Measurements from ENCODE around the gene ETV4. TPM values are rescaled to one million over a fixed set of nuclear protein-coding genes. Genes with fewer than 3 reads are reported as not detected.
A peak's percentile ranks its signal among the peaks of the same experiment; 100 is the strongest.

ETV4 gene
- total and polyA plus RNA-seq, 2 of the 13 experiments (the other 11 are each of a cell fraction or from before 2014, with no cell fraction given), result 128 to 330 TPM

GRCh38 chr17:43483674-43484551, 62.2 kb downstream of the ETV4 start, which contains the start of gene DHX8 (continued):
- TF ChIP-seq MAZ (IDR thresholded peaks at IDR 0.05; ENCODE audit: borderline replicate concordance, low read depth, low read length) (peak; percentile 48; the same call in 1 of the 2 replicates), MAZ (CRISPR knock-in tag; IDR thresholded peaks at IDR 0.05; ENCODE audit: low read depth) (peak; percentile 92), DR1 (CRISPR knock-in tag; IDR thresholded peaks at IDR 0.05) (peak; percentile 68; the same call in 1 of the 2 replicates), ZNF18 (CRISPR knock-in tag; IDR thresholded peaks at IDR 0.05; ENCODE audit: insufficient replicate concordance) (peak; percentile 72), KDM1A (CRISPR knock-in tag; IDR thresholded peaks at IDR 0.05) (no peak), USF2 (IDR thresholded peaks at IDR 0.05; ENCODE audit: low read depth, low read length) (no peak), USF2 (CRISPR knock-in tag; IDR thresholded peaks at IDR 0.05; ENCODE audit: borderline replicate concordance) (no peak; the same call in 1 of the 2 replicates), ZNF180 (CRISPR knock-in tag; IDR thresholded peaks at IDR 0.05; ENCODE audit: borderline replicate concordance, low read depth) (no peak), KLF13 (CRISPR knock-in tag; IDR thresholded peaks at IDR 0.05) (no peak), ZNF124 (CRISPR knock-in tag; IDR thresholded peaks at IDR 0.05) (peak; percentile 99), PBX3 (CRISPR knock-in tag; IDR thresholded peaks at IDR 0.05; ENCODE audit: borderline replicate concordance) (peak; percentile 31; the same call in 1 of the 2 replicates), ZNF264 (CRISPR knock-in tag; IDR thresholded peaks at IDR 0.05) (peak; percentile 97), PTBP1 (IDR thresholded peaks at IDR 0.05; ENCODE audit: low read depth, low read length, poor library complexity, severe bottlenecking) (no peak), NFRKB (IDR thresholded peaks at IDR 0.05) (peak; percentile 26; the same call in 1 of the 2 replicates), SMAD3 (CRISPR knock-in tag; IDR thresholded peaks at IDR 0.05) (peak; percentile 99), ZNF704 (CRISPR knock-in tag; IDR thresholded peaks at IDR 0.05; ENCODE audit: borderline replicate concordance) (no peak), ZNF468 (CRISPR knock-in tag; IDR thresholded peaks at IDR 0.05) (no peak), ZC3H4 (CRISPR knock-in tag; IDR thresholded peaks at IDR 0.05; ENCODE audit: borderline replicate concordance) (0 out of 2 replicates have a peak, but pooled peaks have one; percentile 75), ZNF331 (CRISPR knock-in tag; IDR thresholded peaks at IDR 0.05) (peak; percentile 85), ZBTB10 (CRISPR knock-in tag; IDR thresholded peaks at IDR 0.05; ENCODE audit: borderline replicate concordance) (peak; percentile 68; the same call in 1 of the 2 replicates)
